GM21619 (cell line): ENCODE data around the gene RSPH1.
"Not testable (repeated sequence)": the region's sequence is repeated elsewhere in the genome, so short reads cannot be mapped to it uniquely, and the experiment has no call there.

Source experiments
- ATAC-seq: cut with Tn5 transposase; IDR thresholded peaks from one replicate; pipeline ENCODE4 v1.9.1; 2021; ENCODE audit not compliant: unreplicated experiment

Gene RSPH1

DNA sequence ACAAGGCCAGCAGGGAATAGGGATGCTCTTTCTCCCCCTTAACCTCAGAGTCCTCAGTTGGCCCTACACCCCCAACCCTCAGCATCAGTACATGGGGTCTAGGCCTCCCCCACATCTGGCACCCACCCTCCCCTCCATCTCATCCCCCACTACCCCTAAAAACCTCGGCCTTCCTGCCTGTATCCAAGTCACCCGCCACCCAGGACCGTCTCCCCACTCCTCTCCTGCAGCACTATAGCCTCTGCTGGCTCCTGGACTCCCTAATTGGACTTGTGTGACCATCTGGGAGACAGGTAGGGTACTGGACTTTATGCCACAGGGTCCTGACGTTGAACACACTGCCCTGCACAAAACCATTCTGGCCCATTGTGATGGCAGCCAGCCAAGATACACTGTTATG is 6.0 kb downstream of the RSPH1 start:
- no peak for ATAC-seq

GRCh38 chr21:42489006-42489563 is 6.9 kb downstream of the RSPH1 start:
- no peak for ATAC-seq

DNA sequence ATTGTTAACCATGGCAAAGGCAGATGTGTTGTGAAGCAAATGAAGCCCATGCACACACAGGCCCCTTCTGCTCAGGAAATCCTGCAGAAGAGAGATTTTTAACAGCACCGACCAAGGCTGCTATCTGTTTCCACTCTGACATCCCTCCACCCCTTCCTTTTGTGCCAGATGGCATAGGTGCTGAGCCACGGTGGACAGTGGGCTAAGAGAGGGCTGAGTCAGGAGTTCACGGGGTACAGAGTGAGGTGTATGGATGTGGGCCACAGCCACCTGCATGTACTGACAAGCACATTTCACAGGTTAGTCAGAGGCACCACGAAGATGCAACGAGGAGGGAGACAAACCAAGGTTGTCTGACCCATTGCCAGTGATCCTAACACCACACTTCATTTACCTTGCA is 9.5 kb downstream of the RSPH1 start:
- ATAC-seq, result no peak

DNA sequence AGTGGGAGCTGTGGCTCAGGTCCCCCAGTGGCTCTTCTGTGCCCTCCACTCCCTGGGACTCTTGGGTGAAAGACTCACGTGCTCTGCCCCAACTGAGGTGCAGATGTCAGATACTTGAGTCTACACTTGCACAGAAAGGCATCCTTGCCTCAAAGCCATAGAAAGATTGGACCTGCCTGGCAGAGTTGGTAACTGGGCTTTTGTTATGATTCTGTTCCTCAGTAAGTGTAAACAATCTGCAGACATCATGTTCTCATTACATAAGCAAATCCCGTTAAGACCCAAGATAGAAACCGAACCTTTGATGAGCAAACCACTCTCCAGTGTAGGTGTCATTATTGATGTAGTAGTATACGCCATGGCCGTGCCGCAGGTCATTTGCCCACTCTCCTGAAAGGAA is 10.0 kb downstream of the RSPH1 start:
- no peak for ATAC-seq

DNA sequence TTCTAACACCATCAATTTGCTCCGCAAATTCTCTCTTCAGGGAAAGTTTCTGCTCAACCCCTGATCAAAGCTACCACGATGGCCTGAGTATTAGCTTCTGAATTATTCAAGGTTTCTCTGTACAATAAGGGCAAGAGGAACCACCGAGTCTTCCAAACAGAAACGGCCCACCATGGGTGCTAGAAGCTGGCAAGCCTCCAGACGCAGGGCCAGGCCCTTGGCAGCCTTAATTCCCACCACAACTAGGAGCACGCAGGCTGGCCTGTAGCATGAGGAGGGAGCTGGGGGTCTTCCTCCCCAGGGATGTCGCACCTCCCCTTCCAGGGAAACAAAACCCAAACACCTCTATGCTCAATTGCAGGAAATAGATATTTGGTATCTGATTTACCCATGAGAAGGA is 11.1 kb downstream of the RSPH1 start:
- no peak for ATAC-seq

- ATAC-seq, result no peak
Measured at GRCh38 chr21:42481169-42481568, 14.9 kb downstream of the RSPH1 start.

- ATAC-seq, result no peak
Measured at GRCh38 chr21:42480736-42481135, 15.3 kb downstream of the RSPH1 start.

DNA sequence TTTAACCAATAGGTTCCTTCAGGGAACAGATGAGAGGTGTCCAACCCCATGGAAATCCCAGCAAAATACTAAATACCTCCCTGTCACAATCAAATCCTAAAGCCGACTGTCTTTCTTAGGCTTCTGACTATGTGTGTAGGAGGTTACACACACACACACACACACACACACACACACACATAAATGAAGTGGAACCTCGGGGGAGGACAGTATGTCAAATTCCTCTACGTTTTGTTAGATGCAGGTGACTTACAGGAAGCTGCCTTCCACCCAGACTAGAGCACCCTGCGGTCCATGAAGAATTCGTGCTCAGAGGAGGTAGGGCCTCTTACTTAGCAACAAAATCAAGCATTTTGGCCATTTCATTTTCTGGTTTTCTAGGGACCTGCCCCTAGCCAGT is 16.4 kb downstream of the RSPH1 start:
- no peak for ATAC-seq

- ATAC-seq, result no peak
Measured at GRCh38 chr21:42478504-42478903, 17.5 kb downstream of the RSPH1 start.

- ATAC-seq, result no peak
Measured at GRCh38 chr21:42476388-42477331, 19.4 kb downstream of the RSPH1 start.

- no peak for ATAC-seq
Measured at GRCh38 chr21:42475526-42476387, 20.3 kb downstream of the RSPH1 start.

- no peak for ATAC-seq
Measured at GRCh38 chr21:42475036-42475435, 21.0 kb downstream of the RSPH1 start.

DNA sequence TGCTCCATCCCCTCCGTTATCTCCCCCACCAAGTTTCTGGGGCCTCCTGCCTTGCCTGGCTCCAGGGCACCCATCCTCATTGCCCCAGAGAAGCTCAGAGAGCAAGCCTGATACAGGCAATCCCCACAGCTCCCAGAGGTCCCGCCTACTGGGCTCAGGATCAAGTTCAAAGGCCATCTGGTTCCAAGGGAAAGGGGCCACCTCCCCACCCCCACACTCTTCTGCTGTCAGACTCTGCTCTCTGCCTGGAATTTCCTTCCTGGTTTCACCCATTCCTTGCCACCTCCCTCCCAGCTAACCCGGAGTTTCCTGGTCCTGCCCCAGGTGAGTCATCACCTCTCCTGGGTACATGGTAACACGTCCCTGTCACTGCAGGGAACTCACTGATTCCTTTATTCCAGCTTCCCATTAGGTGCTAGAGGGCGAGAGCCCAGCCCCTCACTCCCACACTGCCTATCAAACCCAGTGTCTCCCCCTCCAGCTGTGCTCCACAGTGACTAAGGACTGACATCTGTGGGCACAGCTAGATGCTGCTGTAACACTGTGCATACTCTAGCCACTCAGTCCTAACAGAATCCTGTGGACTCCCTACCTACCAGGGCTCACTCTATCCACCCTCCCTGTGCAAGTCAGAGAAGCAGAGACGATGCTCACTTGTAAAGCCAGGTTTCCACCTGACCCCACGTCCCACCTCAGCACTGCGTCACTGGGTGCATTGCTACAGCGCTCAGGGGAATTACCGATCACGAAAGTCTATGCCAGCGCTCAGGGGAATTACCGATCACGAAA is 21.8 kb downstream of the RSPH1 start:
- ATAC-seq, result peak; percentile 49

GRCh38 chr21:42473498-42474042 is 22.5 kb downstream of the RSPH1 start:
- no peak for ATAC-seq

DNA sequence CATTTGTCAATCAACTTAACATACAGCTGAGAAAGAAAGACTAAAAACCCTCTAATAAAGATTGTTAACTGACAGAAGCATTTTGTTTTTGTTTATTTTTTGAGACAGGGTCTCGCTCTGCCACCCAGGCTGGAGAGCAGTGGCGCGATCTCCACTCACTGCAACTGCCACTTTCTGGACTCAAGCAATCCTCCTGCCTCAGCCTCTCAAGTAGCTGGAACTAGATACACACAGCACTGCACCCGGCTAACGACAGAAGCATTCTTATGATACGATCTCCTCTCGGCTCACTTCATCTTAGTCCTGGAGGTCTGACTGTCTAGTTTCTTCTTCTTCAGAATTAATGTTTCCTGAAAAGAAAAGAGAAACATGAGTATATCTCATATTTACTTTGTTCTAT is 23.5 kb downstream of the RSPH1 start:
- ATAC-seq, result no peak

DNA sequence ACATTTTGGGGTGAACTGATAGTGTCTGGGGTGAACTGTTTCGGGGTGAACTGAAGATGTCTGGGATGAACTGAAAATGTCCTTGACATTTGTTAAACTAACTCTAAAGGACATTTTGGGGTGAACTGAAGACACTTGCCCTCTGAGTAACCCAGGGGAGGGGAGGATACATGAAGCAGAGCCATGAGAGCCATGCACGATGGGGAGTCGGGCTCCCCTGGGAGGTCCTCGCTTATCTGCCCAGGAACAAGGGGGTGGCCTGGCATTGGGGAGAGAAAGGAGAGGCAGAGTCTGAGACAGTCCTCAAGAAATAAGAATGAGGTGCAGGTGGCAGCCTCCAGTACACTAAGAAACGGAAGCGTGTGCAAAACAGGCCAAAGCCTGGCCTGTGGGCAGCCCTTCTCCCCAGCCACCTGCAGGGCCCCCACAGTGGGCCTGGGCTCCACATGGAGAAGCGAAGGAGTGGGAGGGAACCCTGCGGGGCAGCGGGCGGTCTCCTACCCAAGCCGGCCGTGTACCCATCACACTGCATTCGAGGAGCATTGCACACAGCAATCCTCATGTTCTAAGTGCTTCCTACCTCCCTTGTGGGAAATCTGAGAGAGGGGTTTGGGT is 24.2 kb downstream of the RSPH1 start:
- ATAC-seq, result no peak

DNA sequence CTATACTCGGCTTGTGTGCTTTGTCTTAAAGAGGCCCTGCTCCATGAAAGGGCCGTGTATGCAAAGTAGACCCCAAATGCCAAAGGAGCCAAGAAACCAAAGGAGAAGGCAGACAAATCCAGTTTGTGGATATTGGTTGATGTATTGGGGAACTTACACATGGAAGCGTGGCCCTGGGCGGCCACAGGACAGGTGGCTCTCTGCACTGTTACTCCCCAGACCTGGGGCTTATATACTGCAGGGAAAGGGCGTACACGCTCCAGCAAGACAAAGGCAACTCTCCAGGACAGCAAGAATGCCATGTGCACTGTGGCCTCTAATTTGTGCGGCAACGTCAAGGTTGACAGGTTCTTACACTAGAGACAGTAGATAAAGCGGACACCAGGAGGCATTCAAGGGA is 24.8 kb downstream of the RSPH1 start:
- ATAC-seq, result no peak

DNA sequence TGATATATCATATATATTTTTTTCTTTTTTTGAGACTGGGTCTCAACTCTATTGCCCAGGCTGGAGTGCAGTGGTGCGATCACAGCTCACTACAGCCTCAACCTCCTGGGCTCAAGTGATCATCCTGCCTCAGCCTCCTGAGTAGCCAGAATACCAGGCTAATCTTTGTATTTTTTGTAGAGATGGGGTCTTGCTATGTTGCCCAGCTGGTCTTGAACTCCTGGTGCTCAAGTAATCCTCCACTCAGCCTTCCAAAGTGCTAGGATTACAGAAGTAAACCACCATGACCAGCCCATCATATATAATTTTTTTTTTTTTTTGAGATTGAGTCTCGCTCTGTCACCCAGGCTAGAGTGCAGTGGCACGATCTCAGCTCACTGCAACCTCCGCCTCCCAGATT is 26.3 kb downstream of the RSPH1 start:
- ATAC-seq, result not testable (repeated sequence)

- peak; percentile 37 for ATAC-seq
Measured at GRCh38 chr21:42469272-42469671, 26.8 kb downstream of the RSPH1 start.

DNA sequence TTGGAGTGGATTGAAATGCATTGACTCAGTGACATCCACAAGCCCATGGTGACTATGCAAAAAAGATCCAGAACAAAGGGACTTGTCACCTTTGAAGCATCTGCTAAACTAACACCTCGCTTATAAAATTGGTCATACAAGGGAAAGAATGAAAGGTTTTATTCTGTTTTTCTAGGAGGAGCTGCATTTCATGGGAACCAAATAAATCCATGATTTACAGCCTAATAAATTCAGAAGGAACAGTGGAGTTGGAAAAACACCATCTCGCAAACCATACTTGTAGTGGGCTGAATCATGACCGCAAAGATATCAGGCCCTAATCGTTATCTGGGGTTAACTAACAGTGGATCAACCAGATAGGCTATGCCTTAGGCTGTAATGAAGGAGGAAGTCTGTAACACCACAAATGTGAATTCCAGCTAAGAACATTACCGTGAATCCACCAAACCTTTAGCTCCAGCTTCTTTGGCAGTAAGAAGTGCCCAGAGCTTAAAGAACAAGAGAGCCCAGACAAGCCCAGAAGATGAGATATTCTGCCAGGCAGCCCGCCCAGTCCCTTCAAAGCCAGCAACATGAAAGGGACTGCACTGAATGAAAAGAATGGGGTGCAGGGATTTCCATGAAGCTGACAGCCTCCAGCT is 27.4 kb downstream of the RSPH1 start:
- ATAC-seq, result no peak
